ENCODE results near the gene MAK.
A peak's percentile ranks its signal among the peaks of the same experiment; 100 is the strongest.

The MAK gene

GRCh38 chr6:10849901-10850300 is 11.6 kb upstream of the MAK start:
- no peak overlapping the region for H3K27ac ChIP-seq
- TF ChIP-seq ZFX (IDR thresholded peaks at IDR 0.05; ENCODE audit: borderline replicate concordance) = no peak

- H3K27ac ChIP-seq = no peak overlapping the region
- TF ChIP-seq ZFX (IDR thresholded peaks at IDR 0.05; ENCODE audit: borderline replicate concordance) (no peak), CTCF (IDR thresholded peaks at IDR 0.05) (peak; percentile 45)
Measured at GRCh38 chr6:10847684-10848083, 9.3 kb upstream of the MAK start.

- TF ChIP-seq CTCF (IDR thresholded peaks at IDR 0.05) (no peak), ZFX (IDR thresholded peaks at IDR 0.05; ENCODE audit: borderline replicate concordance) (no peak)
- H3K27ac ChIP-seq = no peak overlapping the region
Measured at GRCh38 chr6:10843554-10843953, 5.2 kb upstream of the MAK start.

- TF ChIP-seq ZFX (IDR thresholded peaks at IDR 0.05; ENCODE audit: borderline replicate concordance) (no peak), CTCF (IDR thresholded peaks at IDR 0.05) (no peak)
- H3K27ac ChIP-seq = peak overlapping the region; percentile 57
Measured at GRCh38 chr6:10838794-10839333, 525 bp upstream of the MAK start.

GRCh38 chr6:10837622-10837994 is 731 bp downstream of the MAK start:
- no peak for TF ChIP-seq CTCF (IDR thresholded peaks at IDR 0.05)
- no peak for TF ChIP-seq ZFX (IDR thresholded peaks at IDR 0.05; ENCODE audit: borderline replicate concordance)

GRCh38 chr6:10837009-10837621 is 1.2 kb downstream of the MAK start:
- TF ChIP-seq ZFX (IDR thresholded peaks at IDR 0.05; ENCODE audit: borderline replicate concordance) (no peak), CTCF (IDR thresholded peaks at IDR 0.05) (no peak)
- peak overlapping the region; percentile 57; the same call in 1 of the 2 replicates for H3K27ac ChIP-seq

More at GRCh38 chr6:10837622-10837994, 731 bp downstream of the MAK start:
- peak overlapping the region; percentile 57 for H3K27ac ChIP-seq

- H3K27ac ChIP-seq = no peak overlapping the region
- no peak for TF ChIP-seq CTCF (IDR thresholded peaks at IDR 0.05)
- TF ChIP-seq ZFX (IDR thresholded peaks at IDR 0.05; ENCODE audit: borderline replicate concordance) = no peak
Measured at GRCh38 chr6:10834823-10835222, 3.5 kb downstream of the MAK start.

GRCh38 chr6:10831609-10832008 is 6.7 kb downstream of the MAK start:
- no peak overlapping the region for H3K27ac ChIP-seq
- TF ChIP-seq CTCF (IDR thresholded peaks at IDR 0.05) (no peak), ZFX (IDR thresholded peaks at IDR 0.05; ENCODE audit: borderline replicate concordance) (no peak)
